Measurements from ENCODE around the gene CDC42BPB. TPM values are rescaled to one million over a fixed set of nuclear protein-coding genes. Genes with fewer than 3 reads are reported as not detected.
A peak's percentile ranks its signal among the peaks of the same experiment; 100 is the strongest.

The CDC42BPB gene
- total RNA-seq, 2 experiments from 2014 or later = 0.13 to 0.16 TPM

- POLR2A ChIA-PET = no interaction called here
- Mint-ChIP-seq H3K36me3 (ENCODE audit: low read depth) (no peaks in the 10 kb centered on the region), H3K27me3 (ENCODE audit: low read depth) (no peaks in the 10 kb centered on the region), H3K4me3 (no peak overlapping the region), H3K27ac (no peak overlapping the region), H3K9me3 (ENCODE audit: insufficient read depth) (no peaks in the 10 kb centered on the region), H3K4me1 (ENCODE audit: low read depth) (peaks cover 10% of the 10 kb centered on the region)
- DNase-seq = no peak
- CTCF ChIA-PET = interaction anchor here (1.1 kb wide), 1 partner anchor 13 kb away, joined by 5 read pairs; no protein-coding TSS in a partner anchor
- ATAC-seq = no peak
Measured at GRCh38 chr14:103091883-103092222, 34.5 kb upstream of the CDC42BPB start.

DNA sequence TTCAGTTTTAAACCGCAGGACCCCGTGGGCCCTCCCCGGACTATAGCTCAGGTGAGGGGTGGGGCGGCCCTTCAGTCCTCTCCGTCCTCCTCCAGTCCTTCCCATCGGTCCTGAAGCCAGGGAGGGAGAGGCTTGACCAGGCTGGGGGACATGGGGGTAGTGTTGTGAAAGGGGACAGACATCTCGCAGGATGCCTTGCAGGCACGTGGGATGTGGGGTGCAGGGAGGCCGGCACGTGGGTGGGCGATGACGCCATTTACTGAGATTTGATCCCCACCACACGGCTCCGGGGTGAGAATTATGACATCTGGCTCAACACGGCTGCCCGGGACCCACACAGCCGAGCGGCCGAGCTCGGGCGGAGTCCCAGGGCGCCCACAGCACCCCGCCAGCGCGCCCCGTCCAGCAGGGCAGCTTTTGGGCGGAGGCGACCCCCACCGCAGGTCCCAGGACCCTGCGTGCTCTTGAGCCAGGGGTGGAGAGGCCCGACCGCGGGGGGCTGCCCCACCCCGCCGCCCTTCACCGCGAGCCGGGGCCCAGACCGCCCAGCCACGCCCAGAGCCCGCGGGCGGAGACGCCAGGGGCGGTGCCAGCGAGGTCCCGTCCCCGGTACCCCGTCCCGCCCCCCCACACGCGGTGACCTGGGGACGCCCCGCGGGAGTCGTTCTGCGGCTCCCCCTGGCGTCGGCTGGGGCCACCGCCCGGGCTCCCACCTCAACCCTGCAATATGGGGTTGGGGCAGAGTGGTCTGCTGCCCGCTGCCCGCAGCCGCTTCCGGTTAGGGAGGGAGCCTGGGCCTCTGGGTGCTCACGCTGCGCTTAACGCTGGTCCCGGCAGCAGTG lies 33.9 kb upstream of the CDC42BPB start:
- no peaks in the 10 kb centered on the region for H3K36me3 Mint-ChIP-seq (ENCODE audit: low read depth)
- ATAC-seq (peak; percentile 89), DNase-seq (peak; percentile 79)
- POLR2A ChIA-PET = no interaction called here
- no peaks in the 10 kb centered on the region for H3K27me3 Mint-ChIP-seq (ENCODE audit: low read depth)
- H3K9me3 Mint-ChIP-seq (ENCODE audit: insufficient read depth) = no peaks in the 10 kb centered on the region
- no peak overlapping the region for H3K27ac Mint-ChIP-seq
- peaks cover 10% of the 10 kb centered on the region for H3K4me1 Mint-ChIP-seq (ENCODE audit: low read depth)
- CTCF ChIA-PET = interaction anchor here (1.1 to 1.2 kb wide), 2 partner anchors 14 kb away, joined by 5 to 6 read pairs; no protein-coding TSS in a partner anchor
- H3K4me3 Mint-ChIP-seq = peak overlapping the region; percentile 34

- Mint-ChIP-seq H3K36me3 (ENCODE audit: low read depth) (no peaks in the 10 kb centered on the region), H3K4me3 (peak overlapping the region; percentile 34), H3K27ac (no peak overlapping the region), H3K27me3 (ENCODE audit: low read depth) (peaks cover under 1% of the 10 kb centered on the region), H3K4me1 (ENCODE audit: low read depth) (peaks cover 10% of the 10 kb centered on the region), H3K9me3 (ENCODE audit: insufficient read depth) (no peaks in the 10 kb centered on the region)
- DNase-seq (no peak), ATAC-seq (no peak)
- CTCF ChIA-PET = interaction anchor here (1.2 kb wide), 1 partner anchor 14 kb away, joined by 6 read pairs; no protein-coding TSS in a partner anchor
- POLR2A ChIA-PET = no interaction called here
Measured at GRCh38 chr14:103090481-103091020, 33.2 kb upstream of the CDC42BPB start.

DNA sequence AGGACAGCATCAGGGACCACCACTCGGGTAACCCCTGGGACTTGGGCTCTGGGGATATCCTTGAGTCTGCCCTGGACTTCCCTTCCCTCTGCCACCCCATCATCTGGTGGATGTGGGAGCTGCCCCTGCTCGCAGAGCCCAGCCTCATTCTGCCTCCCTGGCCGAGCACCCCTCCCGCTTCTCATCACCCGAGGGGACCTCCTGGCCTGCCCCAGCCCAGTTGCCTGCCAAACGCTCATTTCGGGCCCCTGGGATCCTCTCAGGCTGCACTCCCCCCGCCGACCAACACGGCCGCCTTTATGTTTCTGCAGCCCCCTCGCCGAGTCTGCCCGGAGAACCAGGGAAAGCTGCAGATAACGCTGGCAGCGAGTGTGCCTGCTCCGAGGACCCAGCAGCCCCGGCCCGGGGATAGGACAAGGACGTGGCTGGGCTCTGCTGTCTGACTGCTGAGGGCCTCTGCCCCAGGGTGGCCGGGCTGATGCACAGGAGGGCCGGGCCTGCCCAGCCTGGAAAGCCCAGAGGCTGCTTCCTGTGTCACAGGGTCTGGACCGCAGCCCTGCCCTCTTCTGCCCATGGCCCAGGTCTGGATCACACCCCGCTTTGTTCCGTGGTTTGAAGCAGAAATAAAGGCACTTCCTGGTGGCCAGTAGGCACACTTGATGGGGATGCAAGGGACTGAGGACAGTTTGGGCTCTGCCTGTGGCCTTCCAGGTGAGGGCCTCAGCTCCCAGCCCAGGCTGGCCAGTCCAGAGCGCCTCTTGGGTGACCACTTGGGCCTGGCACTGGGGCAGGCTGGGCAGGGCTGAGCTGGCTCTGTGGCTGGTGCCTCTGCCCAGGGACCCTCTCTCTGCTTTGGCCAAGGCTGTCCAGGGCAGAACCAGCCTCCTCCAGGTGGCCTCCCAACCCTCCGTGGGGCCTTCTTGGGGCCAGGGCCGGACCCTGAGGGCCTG lies 32.3 kb upstream of the CDC42BPB start:
- ATAC-seq = no peak
- Mint-ChIP-seq H3K9me3 (ENCODE audit: insufficient read depth) (no peaks in the 10 kb centered on the region), H3K27ac (no peak overlapping the region), H3K4me3 (no peak overlapping the region), H3K36me3 (ENCODE audit: low read depth) (no peaks in the 10 kb centered on the region), H3K4me1 (ENCODE audit: low read depth) (peaks cover 10% of the 10 kb centered on the region), H3K27me3 (ENCODE audit: low read depth) (peaks cover 3% of the 10 kb centered on the region)
- CTCF ChIA-PET = interaction anchor here (1.2 kb wide), 1 partner anchor 15 kb away, joined by 6 read pairs; no protein-coding TSS in a partner anchor
- no peak for DNase-seq
- POLR2A ChIA-PET = no interaction called here

DNA sequence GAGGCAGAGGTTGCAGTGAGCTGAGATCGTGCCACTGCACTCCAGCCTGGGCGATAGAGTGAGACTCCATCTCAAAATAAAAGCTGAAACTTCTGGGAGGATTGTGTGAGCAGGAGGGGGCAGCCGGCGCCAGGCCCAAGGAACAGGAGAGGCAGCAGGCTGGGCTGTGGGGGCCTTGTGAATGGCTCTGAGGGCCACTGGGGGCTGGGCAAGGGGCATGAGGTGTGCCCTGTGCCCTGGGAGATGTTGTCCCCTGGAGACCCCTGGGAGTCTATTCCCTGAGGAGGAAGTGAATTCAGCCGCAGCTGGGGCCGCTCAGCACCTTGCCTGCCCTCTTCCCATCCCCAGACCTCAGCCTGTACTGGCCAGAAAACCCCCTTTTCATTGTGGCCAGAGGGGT lies 31.6 kb upstream of the CDC42BPB start:
- ATAC-seq (no peak), DNase-seq (no peak)
- Mint-ChIP-seq H3K27ac (no peak overlapping the region), H3K27me3 (ENCODE audit: low read depth) (peaks cover 6% of the 10 kb centered on the region), H3K9me3 (ENCODE audit: insufficient read depth) (no peaks in the 10 kb centered on the region), H3K4me1 (ENCODE audit: low read depth) (peaks cover 10% of the 10 kb centered on the region), H3K36me3 (ENCODE audit: low read depth) (no peaks in the 10 kb centered on the region), H3K4me3 (no peak overlapping the region)
- POLR2A ChIA-PET = no interaction called here
- CTCF ChIA-PET = no interaction called here

GRCh38 chr14:103087343-103087835 lies 30.0 kb upstream of the CDC42BPB start:
- H3K27ac Mint-ChIP-seq = no peak overlapping the region
- peaks cover 6% of the 10 kb centered on the region for H3K27me3 Mint-ChIP-seq (ENCODE audit: low read depth)
- no peaks in the 10 kb centered on the region for H3K9me3 Mint-ChIP-seq (ENCODE audit: insufficient read depth)
- ChIA-PET CTCF (interaction anchor here (2.0 kb wide), 1 partner anchor 18 kb away, joined by 6 read pairs; no protein-coding TSS in a partner anchor), POLR2A (no interaction called here)
- no peak overlapping the region for H3K4me3 Mint-ChIP-seq
- DNase-seq (no peak), ATAC-seq (no peak)
- H3K36me3 Mint-ChIP-seq (ENCODE audit: low read depth) = no peaks in the 10 kb centered on the region
- peaks cover 10% of the 10 kb centered on the region for H3K4me1 Mint-ChIP-seq (ENCODE audit: low read depth)

- CTCF ChIA-PET = interaction anchor here (2.0 kb wide), 1 partner anchor 19 kb away, joined by 6 read pairs; no protein-coding TSS in a partner anchor
- no peaks in the 10 kb centered on the region for H3K36me3 Mint-ChIP-seq (ENCODE audit: low read depth)
- no peak for DNase-seq
- peaks cover 6% of the 10 kb centered on the region for H3K27me3 Mint-ChIP-seq (ENCODE audit: low read depth)
- no peak overlapping the region for H3K27ac Mint-ChIP-seq
- POLR2A ChIA-PET = no interaction called here
- ATAC-seq = no peak
- H3K4me3 Mint-ChIP-seq = no peak overlapping the region
- H3K9me3 Mint-ChIP-seq (ENCODE audit: insufficient read depth) = no peaks in the 10 kb centered on the region
- peaks cover 8% of the 10 kb centered on the region for H3K4me1 Mint-ChIP-seq (ENCODE audit: low read depth)
Measured at GRCh38 chr14:103086771-103087342, 29.5 kb upstream of the CDC42BPB start.

GRCh38 chr14:103085106-103086091 lies 28.1 kb upstream of the CDC42BPB start:
- no peak for ATAC-seq
- Mint-ChIP-seq H3K9me3 (ENCODE audit: insufficient read depth) (no peaks in the 10 kb centered on the region), H3K27me3 (ENCODE audit: low read depth) (peaks cover 6% of the 10 kb centered on the region), H3K4me1 (ENCODE audit: low read depth) (no peaks in the 10 kb centered on the region), H3K27ac (no peak overlapping the region), H3K36me3 (ENCODE audit: low read depth) (no peaks in the 10 kb centered on the region), H3K4me3 (no peak overlapping the region)
- ChIA-PET POLR2A (interaction anchor here (0.6 kb wide), 1 partner anchor 749 kb away, joined by 5 read pairs; no protein-coding TSS in a partner anchor), CTCF (no interaction called here)
- DNase-seq = no peak

DNA sequence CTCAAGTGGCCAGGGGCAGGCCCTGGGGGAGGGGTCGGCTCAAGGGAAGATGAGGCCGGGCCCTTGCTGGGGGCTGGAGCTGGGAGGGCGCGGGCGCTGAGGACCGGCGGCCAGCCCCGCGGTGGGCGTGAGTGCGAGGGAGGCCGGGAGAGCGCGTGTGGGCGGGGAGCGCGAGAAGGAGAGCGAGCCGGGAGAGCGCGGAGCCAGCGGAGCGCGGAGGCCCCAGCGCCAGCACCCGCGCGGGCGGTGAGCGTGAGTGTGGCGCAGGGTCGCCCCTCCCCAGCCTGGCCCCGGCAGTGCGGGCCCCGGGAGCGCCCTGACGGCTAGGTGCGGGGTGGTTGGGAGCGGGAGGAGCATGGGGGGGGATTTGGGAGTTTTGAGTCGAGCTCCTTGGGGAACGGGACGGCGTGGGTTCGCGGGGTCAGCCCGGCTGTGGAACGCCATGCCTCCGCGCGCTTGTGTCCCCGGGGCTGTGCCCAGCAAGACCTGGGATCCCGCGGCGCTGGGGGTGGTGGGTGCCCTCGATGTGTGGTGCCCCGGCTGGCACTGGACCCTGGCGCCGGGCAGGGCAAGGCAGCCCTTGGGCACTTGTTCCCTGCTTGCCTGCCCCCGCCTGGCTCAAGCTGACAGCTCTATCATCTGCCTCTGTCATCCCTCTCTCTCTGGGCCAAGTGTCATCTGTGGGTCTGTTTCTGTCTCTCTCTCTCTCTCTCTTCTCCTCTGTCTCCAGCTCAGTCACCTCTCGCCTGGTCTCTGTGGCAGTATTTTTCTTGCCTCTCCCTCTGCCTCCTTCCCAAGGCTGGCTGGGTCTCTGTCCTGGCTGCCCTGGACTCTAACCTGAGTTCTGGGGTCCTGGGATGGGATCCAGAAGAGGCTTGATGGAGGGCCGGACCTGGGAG lies 26.9 kb upstream of the CDC42BPB start, which contains the start of gene LBHD2:
Gene LBHD2, plus strand, starts transcription at position 190 of the 899 bp plus-strand sequence. CDS start 1,803 bp downstream, outside the sequence.
- no peak within 1 kb of the TSS for H3K27ac Mint-ChIP-seq
- POLR2A ChIA-PET = no interaction called here
- no peaks in the 10 kb centered on the region for H3K36me3 Mint-ChIP-seq (ENCODE audit: low read depth)
- peaks cover 6% of the 10 kb centered on the region for H3K27me3 Mint-ChIP-seq (ENCODE audit: low read depth)
- no peaks in the 10 kb centered on the region for H3K4me1 Mint-ChIP-seq (ENCODE audit: low read depth)
- DNase-seq = no peak
- CTCF ChIA-PET = no interaction called here
- no peak within 1 kb of the TSS for H3K4me3 Mint-ChIP-seq
- ATAC-seq = no peak
- no peaks in the 10 kb centered on the region for H3K9me3 Mint-ChIP-seq (ENCODE audit: insufficient read depth)

DNA sequence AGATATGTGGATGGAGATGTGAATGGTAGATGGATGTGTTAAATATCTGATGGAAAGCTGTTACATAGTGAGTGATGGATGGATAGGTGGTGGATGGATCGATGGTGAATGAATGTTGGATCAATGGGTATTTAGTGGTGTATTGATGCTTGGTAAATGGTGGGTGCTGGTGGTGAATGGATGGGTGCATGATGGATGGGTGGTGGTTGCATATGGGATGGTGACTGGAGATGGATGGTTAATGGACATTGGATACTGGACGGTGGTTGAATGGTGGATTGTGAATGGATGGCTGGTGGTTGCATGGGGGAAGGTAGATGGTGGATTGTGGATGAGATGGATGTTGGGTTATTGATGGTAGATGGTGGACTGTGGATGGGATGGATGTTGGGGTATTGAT lies 24.6 kb upstream of the CDC42BPB start:
- Mint-ChIP-seq H3K9me3 (ENCODE audit: insufficient read depth) (no peaks in the 10 kb centered on the region), H3K4me1 (ENCODE audit: low read depth) (no peaks in the 10 kb centered on the region), H3K36me3 (ENCODE audit: low read depth) (no peaks in the 10 kb centered on the region), H3K27me3 (ENCODE audit: low read depth) (peaks cover 6% of the 10 kb centered on the region), H3K4me3 (no peak overlapping the region), H3K27ac (no peak overlapping the region)
- ChIA-PET POLR2A (no interaction called here), CTCF (no interaction called here)
- ATAC-seq = no peak
- DNase-seq = no peak

Measured in activated CD8-positive, alpha-beta T cell treated with anti-CD3 and anti-CD28 coated beads, Interleukin-2, amount 10 ng/mL, durations not matched to agents 7 days and 5 days (primary cell).